GM18508 (cell line): ENCODE data around the gene TXNRD1.
"Not testable (repeated sequence)": the region's sequence is repeated elsewhere in the genome, so short reads cannot be mapped to it uniquely, and the experiment has no call there.

ENCODE experiments used
- ATAC-seq: cut with Tn5 transposase; IDR thresholded peaks from one replicate; pipeline ENCODE4 v1.9.1; 2021; ENCODE audit warnings: moderate number of reproducible peaks; ENCODE audit not compliant: insufficient read depth, unreplicated experiment

TXNRD1 gene

DNA sequence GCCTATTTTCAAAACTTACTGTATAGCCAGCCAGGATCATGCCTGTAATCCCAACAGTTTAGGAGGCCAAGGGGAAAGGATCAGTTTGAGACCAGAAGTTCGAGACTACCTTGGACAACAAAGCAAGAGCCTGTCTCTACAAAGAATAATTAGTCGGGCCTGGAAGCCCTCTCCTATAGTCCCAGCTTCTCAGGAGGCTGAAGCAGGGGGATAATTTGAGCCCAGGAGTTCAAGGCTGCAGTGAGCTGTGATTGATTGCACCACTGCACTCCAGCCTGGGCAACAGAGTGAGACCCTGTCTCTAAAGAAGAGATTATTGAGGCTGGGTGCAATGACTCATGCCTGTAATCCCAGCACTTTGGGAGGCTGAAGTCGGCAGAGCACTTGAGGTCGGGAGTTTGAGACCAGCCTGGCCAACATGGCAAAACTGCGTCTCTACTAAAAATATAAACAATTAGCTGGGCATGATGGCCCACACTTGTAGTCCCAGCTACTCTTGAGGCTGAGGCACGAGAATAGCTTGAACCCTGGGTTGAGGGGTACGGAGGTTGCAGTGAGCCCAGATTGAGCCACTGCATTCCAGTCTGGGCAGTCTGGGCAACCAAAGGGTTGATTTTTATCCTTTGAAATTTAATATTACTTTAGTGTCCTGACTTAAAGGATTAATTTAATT is 102.1 kb downstream of the TXNRD1 start:
- ATAC-seq, result no peak

DNA sequence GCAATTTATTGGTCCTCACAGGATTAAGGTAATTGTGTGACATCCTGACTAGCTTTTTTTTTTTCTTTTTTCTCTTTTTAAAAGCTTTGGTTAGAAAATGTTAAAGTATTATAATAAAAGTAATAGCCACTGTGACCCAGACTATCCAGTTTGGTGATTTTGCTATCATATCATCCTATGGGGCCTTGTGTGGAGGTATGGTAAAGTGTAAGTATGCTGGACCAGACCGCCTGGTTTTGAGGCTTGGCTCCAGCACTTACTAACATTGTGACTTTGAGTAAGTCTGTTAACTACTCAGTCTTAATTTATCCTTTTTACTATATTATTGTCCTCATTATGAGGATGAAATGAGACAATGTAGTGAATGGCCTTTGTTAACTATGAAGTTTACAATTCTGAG is 103.4 kb downstream of the TXNRD1 start:
- ATAC-seq, result no peak

DNA sequence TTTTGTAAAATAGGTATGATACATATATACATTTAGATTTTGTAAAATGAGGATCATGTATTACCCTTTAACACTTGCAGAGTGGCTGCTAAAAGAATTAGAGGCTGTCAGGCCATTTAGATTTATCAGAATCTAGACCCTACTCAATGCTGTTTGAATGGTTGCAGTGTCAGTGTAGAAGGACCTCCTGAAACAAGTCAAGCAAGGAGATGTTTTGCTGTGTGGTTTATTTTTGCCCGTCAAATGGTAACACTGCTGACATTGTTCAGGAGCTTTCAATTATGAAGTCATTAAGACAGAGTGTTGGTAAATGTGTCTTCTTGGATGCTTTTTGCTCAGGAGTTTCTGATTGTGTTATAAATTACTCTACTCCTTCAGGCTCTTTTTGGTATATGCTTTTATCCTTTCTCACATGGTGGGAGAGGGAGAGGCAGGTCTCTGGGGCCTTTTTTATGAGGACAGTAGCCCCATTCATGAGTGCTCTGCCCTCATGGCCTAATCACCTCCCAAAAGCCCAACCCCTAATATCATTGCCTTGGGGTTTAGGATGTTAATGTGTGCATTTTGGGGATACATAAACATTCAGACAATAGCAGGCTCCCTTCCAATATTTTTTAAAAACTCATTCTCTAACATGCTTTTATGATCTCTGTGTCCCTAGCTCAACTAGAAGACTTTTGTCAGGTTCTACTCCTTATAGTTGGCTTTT is 104.5 kb downstream of the TXNRD1 start:
- no peak for ATAC-seq

DNA sequence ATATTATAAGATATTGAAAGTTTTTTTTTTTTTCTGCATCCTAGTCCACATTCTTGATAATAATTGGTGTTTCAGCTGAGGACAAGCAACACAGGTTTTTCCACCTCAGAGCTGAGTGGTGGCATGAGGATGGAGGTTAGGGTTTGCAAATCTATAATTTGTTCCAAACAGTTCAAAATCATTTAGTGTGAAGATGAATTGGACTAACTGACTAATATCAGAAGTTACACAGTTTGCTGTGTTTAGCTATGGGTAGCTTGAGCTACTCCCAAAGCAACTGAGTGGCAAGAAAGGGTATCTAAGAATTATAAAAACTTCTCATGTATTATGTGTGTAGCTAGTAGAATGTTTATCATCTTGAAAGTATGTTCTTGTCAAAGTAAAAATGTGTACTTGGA is 105.0 kb downstream of the TXNRD1 start:
- ATAC-seq, result no peak

DNA sequence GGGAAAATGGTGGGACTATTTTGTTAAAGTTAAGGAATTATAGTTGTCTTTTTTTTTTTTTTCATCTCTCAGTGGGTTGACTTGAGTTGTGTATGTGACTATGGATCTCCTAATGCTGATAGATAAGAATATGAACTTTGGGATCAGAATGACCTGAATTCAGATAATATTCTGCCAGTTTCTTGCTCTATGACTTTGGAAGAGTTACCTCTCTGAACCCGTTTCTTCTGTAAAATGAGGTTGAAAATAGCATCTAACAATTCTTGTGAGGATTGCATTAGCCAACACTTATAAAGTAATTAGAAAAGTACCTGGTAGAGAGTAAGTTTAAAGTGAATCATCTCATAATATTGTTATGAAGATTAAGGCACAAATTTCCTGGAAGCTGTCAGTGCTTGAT is 106.4 kb downstream of the TXNRD1 start:
- no peak for ATAC-seq

DNA sequence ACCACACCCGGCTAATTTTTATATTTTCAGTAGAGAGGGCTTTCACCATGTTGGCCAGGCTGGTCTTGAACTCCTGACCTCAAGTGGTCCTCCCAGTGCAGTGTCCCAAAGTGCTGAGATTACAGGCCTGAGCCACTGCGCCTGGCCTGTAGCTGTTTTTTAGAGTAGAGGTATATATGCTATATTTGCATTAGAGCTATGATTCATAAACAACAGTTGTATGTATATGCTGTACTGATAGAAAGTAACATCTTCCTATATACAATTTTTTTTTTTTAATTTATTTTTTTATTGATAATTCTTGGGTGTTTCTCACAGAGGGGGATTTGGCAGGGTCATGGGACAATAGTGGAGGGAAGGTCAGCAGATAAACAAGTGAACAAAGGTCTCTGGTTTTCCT is 107.0 kb downstream of the TXNRD1 start:
- not testable (repeated sequence) for ATAC-seq

DNA sequence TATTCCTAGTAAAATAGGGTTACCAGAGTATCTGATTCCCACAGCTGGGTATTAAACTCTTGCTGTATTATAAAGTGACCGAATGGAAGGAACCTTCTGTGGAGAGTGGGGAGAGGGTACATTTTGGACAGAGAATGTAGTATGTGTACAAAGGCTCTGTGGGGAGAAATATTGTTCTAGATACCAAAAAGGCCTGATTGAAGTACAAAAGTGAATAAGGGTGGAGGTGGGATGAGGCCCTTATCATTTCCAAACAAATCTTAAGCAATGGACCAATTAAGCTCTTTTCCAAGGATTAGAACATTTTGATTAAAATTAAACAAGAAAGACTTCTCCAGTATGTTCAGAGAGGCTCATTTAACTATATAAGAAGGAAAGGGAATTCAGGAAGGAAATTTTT is 108.3 kb downstream of the TXNRD1 start:
- ATAC-seq, result no peak

DNA sequence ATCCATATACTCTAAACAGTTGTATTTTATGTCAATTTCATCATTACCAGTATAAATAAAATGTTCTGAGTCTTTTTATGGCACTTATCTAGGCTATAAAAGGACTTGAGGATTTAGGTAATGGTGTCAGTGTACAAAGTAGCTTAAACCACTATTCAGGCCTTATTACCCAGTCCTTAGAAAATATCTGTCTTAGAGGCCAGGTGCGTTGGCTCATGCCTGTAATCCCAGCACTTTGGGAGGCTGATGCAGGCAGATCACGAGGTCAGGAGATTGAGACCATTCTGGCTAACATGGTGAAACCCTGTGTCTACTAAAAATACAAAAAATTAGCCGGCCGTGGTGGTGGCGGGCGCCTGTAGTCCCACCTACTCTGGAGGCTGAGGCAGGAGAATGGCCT is 112.7 kb downstream of the TXNRD1 start:
- not testable (repeated sequence) for ATAC-seq

DNA sequence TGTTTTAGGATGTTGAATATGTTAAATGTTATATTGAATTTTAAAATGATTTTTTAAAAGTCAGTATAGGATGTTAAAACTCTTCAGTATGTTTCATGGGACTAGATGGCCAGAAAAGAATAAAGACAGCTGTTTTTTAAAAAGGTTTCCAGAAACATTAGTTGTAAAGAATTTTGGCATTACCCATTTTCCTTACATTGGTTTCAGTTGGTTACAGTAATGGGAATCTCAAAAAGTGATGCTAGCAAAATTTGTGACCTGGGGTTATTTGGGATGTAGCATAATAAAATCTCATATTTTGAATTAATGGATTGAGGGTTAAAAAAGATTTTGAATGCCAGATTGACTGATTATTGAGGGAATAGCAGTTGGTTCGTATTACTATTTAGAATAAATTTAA is 113.2 kb downstream of the TXNRD1 start:
- ATAC-seq, result no peak

DNA sequence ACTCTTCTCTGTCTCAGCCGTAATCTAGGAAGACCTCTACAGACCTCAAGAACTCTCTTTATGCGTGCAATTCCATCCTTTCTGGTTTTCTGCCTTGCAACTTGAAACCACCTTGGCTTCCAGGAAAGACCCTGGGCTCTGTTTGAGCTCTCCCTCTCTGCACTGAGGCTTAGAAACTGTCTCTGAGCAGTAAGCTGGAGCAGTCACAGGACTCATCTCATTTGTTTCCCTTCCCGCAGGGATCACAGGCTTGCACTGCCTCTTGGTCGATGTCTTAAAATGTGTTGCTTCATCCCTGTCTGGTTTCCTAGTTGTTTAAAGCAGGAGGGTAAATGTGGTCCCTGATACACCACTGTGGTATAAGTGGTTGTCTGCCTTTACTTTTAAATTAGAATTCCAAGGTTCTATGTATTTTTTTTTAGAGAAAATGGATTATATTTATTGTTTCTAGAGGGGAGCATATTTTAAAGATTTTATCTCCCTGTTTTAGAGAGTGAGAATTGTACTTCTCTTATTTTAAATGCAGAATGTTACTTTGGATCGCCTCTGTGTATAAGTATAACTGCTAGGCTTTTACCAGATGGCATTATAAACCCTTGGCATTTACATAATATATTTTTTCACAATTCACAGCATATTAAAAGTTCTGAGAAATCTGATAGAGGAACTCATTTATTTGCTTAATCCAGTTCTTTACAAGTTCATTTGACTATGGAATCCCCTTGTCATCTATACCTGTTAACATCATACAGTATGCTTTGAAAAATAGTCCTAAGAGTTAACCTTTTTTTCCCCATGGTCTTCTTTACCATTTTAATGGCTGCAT is 114.3 kb downstream of the TXNRD1 start:
- ATAC-seq, result no peak

DNA sequence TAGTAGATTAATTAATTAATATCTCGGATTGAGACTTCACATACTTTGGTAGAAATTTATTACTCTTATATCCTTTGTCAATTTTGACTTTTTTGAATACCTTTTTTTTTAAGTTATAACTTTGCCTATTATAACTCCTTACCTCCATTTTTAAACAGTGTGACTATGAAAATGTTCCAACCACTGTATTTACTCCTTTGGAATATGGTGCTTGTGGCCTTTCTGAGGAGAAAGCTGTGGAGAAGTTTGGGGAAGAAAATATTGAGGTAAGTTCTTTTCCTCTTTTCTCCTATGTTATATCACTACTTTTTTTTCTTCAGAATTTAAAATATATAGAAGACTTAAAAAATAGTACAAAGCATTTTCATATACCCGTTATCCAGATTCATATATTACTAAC is 115.8 kb downstream of the TXNRD1 start:
- no peak for ATAC-seq

DNA sequence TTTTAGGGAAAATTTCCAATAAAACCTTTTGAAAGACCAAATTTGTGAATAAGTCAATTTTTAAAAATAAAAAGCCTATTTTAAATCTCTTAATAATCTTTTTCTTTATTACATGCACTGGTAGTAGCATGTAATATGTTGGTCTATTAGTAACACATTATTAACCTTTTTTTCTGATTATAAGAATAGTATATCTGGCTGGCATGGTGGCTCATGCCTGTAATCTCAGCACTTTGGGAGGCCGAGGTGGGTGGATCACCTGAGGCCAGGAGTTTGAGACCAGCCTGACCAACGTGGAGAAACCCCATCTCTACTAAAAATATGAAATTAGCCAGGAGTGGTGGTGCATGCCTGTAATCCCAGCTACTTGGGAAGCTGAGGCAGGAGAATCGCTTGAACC is 116.7 kb downstream of the TXNRD1 start:
- not testable (repeated sequence) for ATAC-seq

DNA sequence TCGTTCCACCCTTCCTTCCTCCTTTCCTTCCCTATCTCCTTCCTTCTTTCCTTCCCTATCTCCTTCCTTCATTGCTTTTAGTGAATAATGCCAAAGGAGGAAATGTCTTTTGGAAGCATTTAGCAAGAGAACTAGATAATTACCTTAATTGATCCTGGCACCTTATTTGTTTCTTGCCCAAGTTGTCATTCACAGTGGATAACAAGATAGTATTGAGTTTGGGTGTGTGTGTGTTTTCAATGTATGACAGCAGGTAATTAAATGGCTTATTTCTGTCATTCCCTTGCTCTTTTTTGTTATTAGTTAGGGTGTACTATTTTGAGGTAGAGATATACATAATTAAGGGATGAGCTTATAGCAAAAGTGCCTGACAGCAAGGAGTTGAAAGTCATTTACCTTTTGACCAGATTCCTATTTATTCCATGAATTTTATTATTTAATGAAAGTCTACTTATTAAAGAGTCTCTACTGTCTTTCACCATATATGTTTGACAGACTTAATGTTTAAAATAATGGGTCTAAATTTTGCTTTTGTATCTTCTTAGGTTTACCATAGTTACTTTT is 118.2 kb downstream of the TXNRD1 start:
- ATAC-seq, result no peak

DNA sequence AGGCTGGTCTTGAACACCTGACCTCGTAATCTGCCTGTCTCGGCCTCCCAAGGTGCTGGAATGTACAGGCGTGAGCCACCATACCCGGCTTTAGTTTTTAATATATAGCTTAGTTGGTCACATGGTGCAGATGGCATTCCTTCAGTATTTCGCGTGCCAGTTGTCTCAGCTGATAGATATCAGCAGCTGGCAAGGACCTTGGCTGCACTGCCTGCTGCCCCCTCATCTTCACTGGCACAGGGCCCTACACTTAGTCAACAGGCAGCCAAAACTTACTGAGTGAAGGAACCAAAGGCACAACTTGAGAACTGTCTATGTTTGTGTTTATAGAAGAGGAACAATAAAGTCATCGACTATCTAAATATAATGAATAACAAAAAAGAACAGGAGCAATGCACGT is 119.0 kb downstream of the TXNRD1 start:
- ATAC-seq, result no peak

DNA sequence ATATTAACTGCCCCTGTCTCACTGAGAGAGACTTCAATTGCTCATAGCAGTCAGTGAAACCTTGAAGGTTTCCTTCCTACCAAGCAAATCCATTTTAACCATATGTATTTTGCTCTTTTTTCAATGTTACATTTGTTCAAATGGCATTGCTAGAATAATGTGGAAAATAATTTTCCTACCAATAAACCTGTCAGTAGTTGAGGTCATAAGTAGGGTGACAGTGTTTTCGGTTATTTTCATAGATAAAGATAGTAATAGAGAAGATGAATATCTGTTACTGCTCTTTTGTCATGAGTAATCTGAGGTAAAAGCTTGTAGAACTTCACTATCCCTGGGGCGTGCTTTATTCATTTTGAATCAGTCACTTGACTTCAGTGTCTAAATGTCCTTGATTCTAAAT is 120.5 kb downstream of the TXNRD1 start:
- ATAC-seq, result no peak

DNA sequence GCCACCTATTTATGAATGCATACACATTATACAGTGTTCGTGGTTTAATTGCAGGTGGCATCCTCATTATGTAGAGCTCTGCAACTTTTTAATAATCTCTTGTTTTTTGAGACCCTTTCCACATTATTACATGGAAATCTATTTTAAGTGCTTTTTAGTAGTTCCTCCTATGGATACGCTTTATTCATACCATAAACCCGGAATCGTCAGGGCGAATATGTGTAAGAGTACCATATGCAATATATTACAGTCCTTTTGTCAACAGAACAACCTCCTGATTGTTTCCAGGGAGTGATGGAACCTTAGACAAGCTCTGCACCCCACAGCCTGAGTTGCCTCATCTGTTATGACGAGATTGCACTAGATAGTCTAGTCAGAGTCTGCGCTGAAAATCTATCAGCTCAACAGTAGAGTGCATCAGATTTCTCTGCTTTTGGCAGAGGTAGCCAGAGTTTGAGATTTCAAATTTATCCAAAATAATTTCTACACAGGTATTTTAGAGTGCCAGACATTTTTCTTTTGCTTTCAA is 121.5 kb downstream of the TXNRD1 start:
- ATAC-seq, result no peak

DNA sequence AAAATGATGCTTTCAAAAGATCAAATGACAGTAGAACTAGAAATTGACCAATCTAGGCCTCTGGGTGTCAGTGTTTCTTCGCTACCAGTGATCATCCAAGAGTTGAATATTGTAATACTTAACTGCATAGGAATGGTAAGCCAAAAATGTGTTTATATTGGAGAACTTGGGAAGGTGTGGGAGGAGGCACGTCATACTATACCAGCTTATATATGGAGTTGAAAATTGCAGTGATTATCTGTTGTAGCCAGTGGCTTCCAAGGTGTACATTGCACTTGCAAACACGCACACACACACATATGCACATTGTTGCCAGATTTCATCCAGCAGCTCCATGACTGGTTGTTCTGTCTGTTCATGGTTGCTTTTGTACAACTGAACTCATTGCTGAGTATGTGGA is 124.1 kb downstream of the TXNRD1 start:
- ATAC-seq, result no peak

DNA sequence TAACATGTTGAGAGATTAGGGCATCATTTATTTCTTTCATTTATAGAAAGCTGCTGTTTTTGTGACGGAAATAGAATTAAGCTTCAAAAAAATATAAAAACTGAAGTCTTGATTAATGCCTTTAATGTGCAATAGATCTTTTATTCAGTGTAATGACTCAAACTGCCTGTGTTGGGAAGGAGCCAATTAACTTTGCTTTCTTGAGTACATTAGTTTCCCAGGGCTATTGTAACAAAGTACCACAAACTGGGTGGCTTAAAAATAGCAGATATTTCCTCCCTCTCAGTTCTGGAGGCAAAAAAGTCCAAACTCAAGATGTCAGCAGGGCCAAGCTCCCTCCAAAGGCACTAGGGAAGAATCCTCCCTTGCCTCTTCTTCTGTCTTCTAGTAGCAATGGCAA is 124.6 kb downstream of the TXNRD1 start:
- no peak for ATAC-seq

DNA sequence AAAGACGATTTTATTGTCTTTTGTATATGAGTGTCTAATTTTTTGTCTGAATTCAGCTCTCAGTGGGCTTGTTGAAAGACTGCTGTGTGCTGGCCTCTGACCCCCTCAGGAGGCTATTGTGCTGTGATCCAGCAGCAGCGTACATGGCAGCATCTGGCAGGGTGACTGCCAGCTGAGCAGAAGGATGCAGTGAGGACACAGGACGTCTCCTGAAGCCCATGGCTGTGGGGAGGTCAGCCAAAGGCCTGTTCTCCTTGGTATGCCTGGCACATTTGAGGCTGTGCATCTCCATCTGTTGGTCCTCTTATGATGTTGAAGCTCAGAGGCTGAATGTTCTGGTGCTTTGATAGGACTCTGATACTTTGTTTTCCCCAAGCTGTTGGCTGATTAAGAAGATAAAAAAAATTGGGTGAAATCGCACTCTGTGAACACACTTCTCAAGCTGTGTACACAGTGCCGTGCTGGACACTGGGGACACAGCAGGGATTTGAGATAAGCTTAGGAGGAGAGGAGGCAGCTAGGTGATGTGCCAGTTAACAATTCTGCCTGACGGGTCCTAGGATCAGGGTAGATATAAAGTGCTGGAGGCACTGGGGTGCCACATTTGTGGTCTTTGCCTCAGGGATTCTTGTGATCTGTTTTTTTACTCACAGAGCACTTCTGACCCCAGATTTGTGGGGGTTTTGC is 125.5 kb downstream of the TXNRD1 start:
- no peak for ATAC-seq

DNA sequence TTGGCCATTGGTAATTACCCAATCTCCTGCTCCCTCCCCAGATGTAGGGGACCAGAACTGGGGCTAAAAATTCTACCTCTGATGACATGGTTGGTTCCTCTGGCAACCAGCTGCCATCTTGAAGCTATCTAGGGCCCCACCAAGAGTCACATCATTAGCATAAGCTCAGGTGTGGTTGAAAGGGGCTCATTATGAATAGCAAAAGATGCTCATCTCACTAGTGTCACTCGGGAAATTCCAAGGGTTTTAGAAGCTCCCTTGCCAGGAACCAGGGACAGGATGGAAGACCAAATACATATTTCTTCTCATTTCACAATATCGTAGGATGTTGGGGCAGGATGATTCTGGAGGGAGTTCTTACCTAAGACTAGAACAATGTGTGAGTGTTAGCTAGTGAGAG is 126.6 kb downstream of the TXNRD1 start:
- ATAC-seq, result no peak
